Measurements from ENCODE around the gene FADS3. TPM values are rescaled to one million over a fixed set of nuclear protein-coding genes. Genes with fewer than 3 reads are reported as not detected.

FADS3 gene
- total RNA-seq, 1 experiment from 2014 or later: 22.6 TPM

GRCh38 chr11:61838921-61839320 is 52.4 kb downstream of the FADS3 start:
- intact Hi-C loops (cut with micrococcal nuclease; ENCODE audit: unreplicated experiment) (no loop called here), in situ Hi-C loops (cut with HindIII; ENCODE audit: low pct_unique_long_range_greater_than_20kb, low sequenced_read_pairs) (no loop called here)
- no TSS peak for BruUV-seq (replicated peaks)
- H3K27ac ChIP-seq (ENCODE audit: low read length): no peak overlapping the region
- no peaks in the 10 kb centered on the region for H3K27me3 ChIP-seq (ENCODE audit: control insufficient read depth, insufficient read depth, low read length)
- POLR2A ChIA-PET: interaction anchor here (0.6 kb wide), 1 partner anchor 132 kb away, joined by 3 read pairs; no protein-coding TSS in a partner anchor
- CTCF ChIA-PET: no interaction called here
- TF ChIP-seq SIN3A (IDR thresholded peaks at IDR 0.05; ENCODE audit: borderline replicate concordance, insufficient read depth, low read depth, low read length) (no peak), TCF7L2 (IDR thresholded peaks at IDR 0.05; ENCODE audit: low read depth, low read length) (no peak), REST (IDR thresholded peaks at IDR 0.05; ENCODE audit: insufficient read depth in 1 of 2, low read depth in 2 of 2, low read length in 1 of 2) (no peak), CTCF (IDR thresholded peaks at IDR 0.05) (no peak), POLR2AphosphoS5 (IDR thresholded peaks at IDR 0.05; ENCODE audit: low read depth, low read length) (no peak)
- peaks cover 18% of the 10 kb centered on the region for H3K4me1 ChIP-seq (ENCODE audit: control insufficient read depth, insufficient read depth, low read length)
- H3K4me3 ChIP-seq (ENCODE audit: low read depth in 2 of 2, low read length in 2 of 2): no peak overlapping the region
- no peak for ATAC-seq
- DNase-seq (ENCODE audit: low read depth, low spot score): no peak
- no peaks in the 10 kb centered on the region for H3K9me3 ChIP-seq (ENCODE audit: control insufficient read depth, insufficient read depth, low read depth, low read length)
- H3K36me3 ChIP-seq (ENCODE audit: control insufficient read depth, insufficient read depth, low read length): no peaks in the 10 kb centered on the region

GRCh38 chr11:61838501-61838900 is 52.8 kb downstream of the FADS3 start:
- ChIA-PET POLR2A (interaction anchor here (0.6 kb wide), 1 partner anchor 133 kb away, joined by 3 read pairs; no protein-coding TSS in a partner anchor), CTCF (no interaction called here)
- H3K27me3 ChIP-seq (ENCODE audit: control insufficient read depth, insufficient read depth, low read length): no peaks in the 10 kb centered on the region
- no peak for DNase-seq (ENCODE audit: low read depth, low spot score)
- intact Hi-C loops (cut with micrococcal nuclease; ENCODE audit: unreplicated experiment) (no loop called here), in situ Hi-C loops (cut with HindIII; ENCODE audit: low pct_unique_long_range_greater_than_20kb, low sequenced_read_pairs) (no loop called here)
- no peaks in the 10 kb centered on the region for H3K9me3 ChIP-seq (ENCODE audit: control insufficient read depth, insufficient read depth, low read depth, low read length)
- no TSS peak for BruUV-seq (replicated peaks)
- no peaks in the 10 kb centered on the region for H3K36me3 ChIP-seq (ENCODE audit: control insufficient read depth, insufficient read depth, low read length)
- H3K4me3 ChIP-seq (ENCODE audit: low read depth in 2 of 2, low read length in 2 of 2): no peak overlapping the region
- peaks cover 22% of the 10 kb centered on the region for H3K4me1 ChIP-seq (ENCODE audit: control insufficient read depth, insufficient read depth, low read length)
- no peak for ATAC-seq
- no peak for TF ChIP-seq REST (IDR thresholded peaks at IDR 0.05; ENCODE audit: insufficient read depth in 1 of 2, low read depth in 2 of 2, low read length in 1 of 2)
- TF ChIP-seq SIN3A (IDR thresholded peaks at IDR 0.05; ENCODE audit: borderline replicate concordance, insufficient read depth, low read depth, low read length): no peak
- no peak for TF ChIP-seq TCF7L2 (IDR thresholded peaks at IDR 0.05; ENCODE audit: low read depth, low read length)
- no peak for TF ChIP-seq CTCF (IDR thresholded peaks at IDR 0.05)
- TF ChIP-seq POLR2AphosphoS5 (IDR thresholded peaks at IDR 0.05; ENCODE audit: low read depth, low read length): no peak
- H3K27ac ChIP-seq (ENCODE audit: low read length): no peak overlapping the region

Data from Panc1 (cell line).